Choroid plexus epithelial cell (primary cell): ENCODE measurements around the gene COX6B2.

Experiments
- DNase-seq: peaks from one replicate; pipeline ENCODE4 v3.0.0-alpha.2; 2010; ENCODE audit warnings: low read depth
- H3K4me3 ChIP-seq: 2 replicates; pipeline ENCODE4 v1.5.1; 2011; ENCODE audit warnings: low read depth, mild to moderate bottlenecking, control low read depth, low read length, moderate library complexity
- CTCF ChIP-seq: conservative IDR thresholded peaks from 2 replicates; pipeline ENCODE4 v1.5.1; 2011; ENCODE audit warnings: low read depth, mild to moderate bottlenecking, control low read depth, inconsistent platforms, low read length, moderate library complexity

COX6B2 gene

GRCh38 chr19:55391702-55392615 lies 37.4 kb upstream of the COX6B2 start:
- H3K4me3 ChIP-seq = no peak overlapping the region
- peak; percentile 63 for DNase-seq
- no peak for TF ChIP-seq CTCF

- no peak overlapping the region for H3K4me3 ChIP-seq
- TF ChIP-seq CTCF = no peak
- no peak for DNase-seq
Measured at GRCh38 chr19:55391191-55391670, 36.7 kb upstream of the COX6B2 start.

- no peak for TF ChIP-seq CTCF
- no peak overlapping the region for H3K4me3 ChIP-seq
- DNase-seq = peak; percentile 88
Measured at GRCh38 chr19:55390461-55390880, 36.0 kb upstream of the COX6B2 start.

- TF ChIP-seq CTCF = no peak
- H3K4me3 ChIP-seq = no peak overlapping the region
- no peak for DNase-seq
Measured at GRCh38 chr19:55389386-55390317, 35.1 kb upstream of the COX6B2 start.

GRCh38 chr19:55387736-55388497 lies 33.4 kb upstream of the COX6B2 start:
- TF ChIP-seq CTCF = no peak
- peak overlapping the region; percentile 77 for H3K4me3 ChIP-seq
- DNase-seq = no peak

GRCh38 chr19:55386493-55386971 lies 32.0 kb upstream of the COX6B2 start:
- TF ChIP-seq CTCF = no peak
- peak overlapping the region; percentile 77 for H3K4me3 ChIP-seq
- no peak for DNase-seq
